Osteoblast (primary cell): ENCODE data around the gene OSBPL2. TPM values are rescaled to one million over a fixed set of nuclear protein-coding genes. Genes with fewer than 3 reads are reported as not detected.

Experiments
- DNase-seq: peaks from one replicate; pipeline ENCODE4 v3.0.0; 2011; ENCODE audit warnings: low spot score, mixed read lengths; ENCODE audit not compliant: insufficient read length; ENCODE audit errors: missing footprints
- H2AFZ ChIP-seq: 2 replicates; pipeline ENCODE4 v1.6.0; 2011; ENCODE audit warnings: mild to moderate bottlenecking, low read length
- H3K27ac ChIP-seq: 2 replicates; pipeline ENCODE4 v1.5.1; 2011; ENCODE audit warnings: mild to moderate bottlenecking, low read depth, low read length, moderate library complexity
- H3K27me3 ChIP-seq: 2 replicates; pipeline ENCODE4 v1.6.0; 2012; ENCODE audit warnings: mild to moderate bottlenecking, control low read depth, inconsistent platforms, low read length, moderate library complexity; ENCODE audit not compliant: insufficient read depth
- H3K36me3 ChIP-seq: 2 replicates; pipeline ENCODE4 v1.5.1; 2011; ENCODE audit warnings: mild to moderate bottlenecking, low read length, control low read depth, moderate library complexity; ENCODE audit not compliant: insufficient read depth
- H3K4me1 ChIP-seq: 2 replicates; pipeline ENCODE4 v1.5.1; 2011; ENCODE audit warnings: mild to moderate bottlenecking, low read length, control low read depth, moderate library complexity; ENCODE audit not compliant: insufficient read depth
- H3K4me2 ChIP-seq: 2 replicates; pipeline ENCODE4 v1.6.0; 2011; ENCODE audit warnings: mild to moderate bottlenecking, low read length; ENCODE audit not compliant: insufficient read depth
- H3K4me3 ChIP-seq: fragments of 200-600 bp; sonication (generic); 3 replicates; pipeline ENCODE4 v1.5.1; 2012; ENCODE audit warnings: mild to moderate bottlenecking, low read length, inconsistent platforms; ENCODE audit not compliant: insufficient read depth
- H3K79me2 ChIP-seq: 2 replicates; pipeline ENCODE4 v1.6.0; 2012; ENCODE audit warnings: mild to moderate bottlenecking, low read length, control low read depth, inconsistent platforms; ENCODE audit not compliant: insufficient read depth
- H3K9me3 ChIP-seq: 2 replicates; pipeline ENCODE4 v1.5.1; 2011; ENCODE audit warnings: low read depth, low read length, control low read depth
- H4K20me1 ChIP-seq: 2 replicates; pipeline ENCODE4 v1.6.0; 2012; ENCODE audit warnings: mild to moderate bottlenecking, low read length, control low read depth; ENCODE audit not compliant: insufficient read depth
- total RNA-seq: library from RNA; depleted of rRNA; stranded (reverse); fragments of >200 nt; gene quantifications from 2 replicates; pipeline ENCODE4 v1.2.3, GENCODE V29; 2012
- TF ChIP-seq, protein P1 (sequence below): IDR thresholded peaks from 2 replicates; pipeline ENCODE4 v1.5.1; 2011; ENCODE audit warnings: mild to moderate bottlenecking, low read depth, low read length, moderate library complexity; ENCODE audit errors: extremely low read depth

Gene OSBPL2
- total RNA-seq, 1 donor: 35.8 TPM

GRCh38 chr20:62209850-62210495 is 28.3 kb upstream of the OSBPL2 start:
- Histone ChIP-seq H3K4me2 (no peak overlapping the region), H3K36me3 (no peaks in the 10 kb centered on the region), H3K27me3 (peaks cover 23% of the 10 kb centered on the region), H3K9me3 (no peaks in the 10 kb centered on the region), H4K20me1 (peaks cover 17% of the 10 kb centered on the region), H2AFZ (no peak overlapping the region), H3K27ac (no peak overlapping the region), H3K4me3 (no peak overlapping the region), H3K4me1 (peaks cover 6% of the 10 kb centered on the region), H3K79me2 (no peaks in the 10 kb centered on the region)
- peak; percentile 71 for DNase-seq
- TF ChIP-seq, protein P1, sequence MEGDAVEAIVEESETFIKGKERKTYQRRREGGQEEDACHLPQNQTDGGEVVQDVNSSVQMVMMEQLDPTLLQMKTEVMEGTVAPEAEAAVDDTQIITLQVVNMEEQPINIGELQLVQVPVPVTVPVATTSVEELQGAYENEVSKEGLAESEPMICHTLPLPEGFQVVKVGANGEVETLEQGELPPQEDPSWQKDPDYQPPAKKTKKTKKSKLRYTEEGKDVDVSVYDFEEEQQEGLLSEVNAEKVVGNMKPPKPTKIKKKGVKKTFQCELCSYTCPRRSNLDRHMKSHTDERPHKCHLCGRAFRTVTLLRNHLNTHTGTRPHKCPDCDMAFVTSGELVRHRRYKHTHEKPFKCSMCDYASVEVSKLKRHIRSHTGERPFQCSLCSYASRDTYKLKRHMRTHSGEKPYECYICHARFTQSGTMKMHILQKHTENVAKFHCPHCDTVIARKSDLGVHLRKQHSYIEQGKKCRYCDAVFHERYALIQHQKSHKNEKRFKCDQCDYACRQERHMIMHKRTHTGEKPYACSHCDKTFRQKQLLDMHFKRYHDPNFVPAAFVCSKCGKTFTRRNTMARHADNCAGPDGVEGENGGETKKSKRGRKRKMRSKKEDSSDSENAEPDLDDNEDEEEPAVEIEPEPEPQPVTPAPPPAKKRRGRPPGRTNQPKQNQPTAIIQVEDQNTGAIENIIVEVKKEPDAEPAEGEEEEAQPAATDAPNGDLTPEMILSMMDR: no peak

DNA sequence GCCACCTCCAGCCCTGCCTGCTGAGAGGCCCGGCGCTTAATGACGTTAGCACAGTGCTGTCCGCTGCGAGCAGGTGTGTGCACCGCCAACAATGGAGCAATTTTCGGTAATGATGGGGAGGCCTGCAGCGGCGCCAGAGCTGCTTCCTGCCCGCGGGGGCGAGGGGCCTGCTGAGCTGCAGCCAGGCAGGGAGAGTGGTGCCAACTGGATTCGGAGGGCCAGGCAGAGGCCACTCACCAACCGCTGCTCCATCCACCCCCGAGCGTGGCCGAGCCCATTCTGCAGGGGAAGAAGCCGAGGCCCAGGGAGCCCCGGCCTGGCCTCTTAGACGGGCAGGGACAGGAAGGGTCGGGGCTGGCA is 27.8 kb upstream of the OSBPL2 start:
- no peak overlapping the region for H3K4me2 ChIP-seq
- no peaks in the 10 kb centered on the region for H3K36me3 ChIP-seq
- no peak overlapping the region for H3K4me3 ChIP-seq
- peaks cover 24% of the 10 kb centered on the region for H3K27me3 ChIP-seq
- H3K9me3 ChIP-seq: no peaks in the 10 kb centered on the region
- peak; percentile 89 for DNase-seq
- peaks cover 17% of the 10 kb centered on the region for H4K20me1 ChIP-seq
- H3K27ac ChIP-seq: no peak overlapping the region
- no peak overlapping the region for H2AFZ ChIP-seq
- no peaks in the 10 kb centered on the region for H3K79me2 ChIP-seq
- TF ChIP-seq, protein P1: no peak
- peaks cover 6% of the 10 kb centered on the region for H3K4me1 ChIP-seq

GRCh38 chr20:62211216-62211615 is 27.1 kb upstream of the OSBPL2 start:
- no peaks in the 10 kb centered on the region for H3K79me2 ChIP-seq
- H3K4me3 ChIP-seq: no peak overlapping the region
- TF ChIP-seq, protein P1: no peak
- H3K27me3 ChIP-seq: peaks cover 24% of the 10 kb centered on the region
- peaks cover 17% of the 10 kb centered on the region for H4K20me1 ChIP-seq
- H3K4me1 ChIP-seq: peaks cover 6% of the 10 kb centered on the region
- H3K27ac ChIP-seq: no peak overlapping the region
- H2AFZ ChIP-seq: no peak overlapping the region
- peak; percentile 80 for DNase-seq
- H3K4me2 ChIP-seq: no peak overlapping the region
- no peaks in the 10 kb centered on the region for H3K36me3 ChIP-seq
- H3K9me3 ChIP-seq: no peaks in the 10 kb centered on the region

DNA sequence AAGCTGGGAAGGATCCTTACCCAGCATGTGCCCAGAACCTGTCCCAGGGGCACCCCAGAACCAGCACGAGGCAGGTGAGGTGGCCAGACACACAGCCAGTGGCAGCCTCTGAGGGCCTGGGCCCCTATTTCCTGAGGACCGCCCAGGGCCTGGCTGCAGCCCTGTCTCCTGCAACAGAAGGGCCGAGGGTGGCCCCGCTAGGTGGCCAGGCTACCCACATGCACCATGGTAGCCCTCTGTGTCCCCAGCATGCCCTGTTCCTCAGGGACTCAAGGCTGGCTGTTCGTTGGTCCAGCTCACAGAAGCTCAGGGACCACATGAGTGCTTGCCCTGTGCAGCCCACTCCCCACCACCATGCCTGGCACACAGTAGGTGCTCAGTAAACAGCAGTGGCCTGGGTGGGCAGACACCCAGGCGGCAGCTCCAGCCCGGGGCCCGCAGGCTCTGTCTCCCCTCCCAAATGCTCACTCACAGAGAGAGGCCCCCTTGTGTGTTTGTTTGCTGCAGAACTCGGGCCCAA is 26.5 kb upstream of the OSBPL2 start:
- Histone ChIP-seq H2AFZ (no peak overlapping the region), H3K36me3 (no peaks in the 10 kb centered on the region), H3K27ac (no peak overlapping the region), H3K9me3 (no peaks in the 10 kb centered on the region), H3K79me2 (no peaks in the 10 kb centered on the region), H3K27me3 (peaks cover 24% of the 10 kb centered on the region), H4K20me1 (peaks cover 17% of the 10 kb centered on the region), H3K4me1 (peaks cover 6% of the 10 kb centered on the region), H3K4me2 (no peak overlapping the region), H3K4me3 (no peak overlapping the region)
- DNase-seq: peak; percentile 92
- TF ChIP-seq, protein P1: no peak
